GM23338 (cell line): ENCODE results near the gene TAF1A. TPM values are rescaled to one million over a fixed set of nuclear protein-coding genes. Genes with fewer than 3 reads are reported as not detected.

Source experiments
- ATAC-seq: fragments of 200-7000 bp; cut with Tn5 transposase; 3 replicates; pipeline ENCODE4 v1.9.1; 2020
- DNase-seq: peaks from one replicate; pipeline ENCODE4 v3.0.0-alpha.2; 2015; ENCODE audit warnings: low spot score
- H2AFZ ChIP-seq: fragments of 200-600 bp; sonication (generic); 2 replicates; pipeline ENCODE4 v1.8.0; 2016; ENCODE audit warnings: antibody characterized with exemption, mild to moderate bottlenecking, moderate library complexity
- H3F3A ChIP-seq: fragments of 200-600 bp; sonication (generic); replicated peaks from 2 replicates; pipeline ENCODE4 v1.8.0; 2017; ENCODE audit warnings: antibody characterized with exemption, mixed run types, low read depth
- H3K27ac ChIP-seq: fragments of 200-600 bp; sonication (generic); 2 replicates; pipeline ENCODE4 v1.6.1; 2016; ENCODE audit warnings: low read depth
- H3K27me3 ChIP-seq: fragments of 200-600 bp; sonication (generic); 2 replicates; pipeline ENCODE4 v1.8.0; 2016; ENCODE audit warnings: mild to moderate bottlenecking, mixed run types, moderate library complexity; ENCODE audit not compliant: insufficient read depth
- H3K36me3 ChIP-seq: fragments of 200-600 bp; sonication (generic); 2 replicates; pipeline ENCODE4 v1.8.0; 2016; ENCODE audit warnings: mild to moderate bottlenecking; ENCODE audit not compliant: insufficient read depth
- H3K4me1 ChIP-seq: fragments of 200-600 bp; sonication (generic); 2 replicates; pipeline ENCODE4 v1.8.0; 2016; ENCODE audit warnings: mild to moderate bottlenecking, moderate library complexity; ENCODE audit not compliant: insufficient read depth
- H3K4me2 ChIP-seq: fragments of 200-600 bp; sonication (generic); 2 replicates; pipeline ENCODE4 v1.7.1; 2017; ENCODE audit warnings: mixed run types
- H3K4me3 ChIP-seq: fragments of 200-600 bp; sonication (generic); 2 replicates; pipeline ENCODE4 v1.6.1; 2016; ENCODE audit warnings: mixed run types
- H3K79me2 ChIP-seq: fragments of 200-600 bp; sonication (generic); replicated peaks from 2 replicates; pipeline ENCODE4 v1.8.0; 2017; ENCODE audit warnings: mild to moderate bottlenecking; ENCODE audit not compliant: insufficient read depth
- H3K9me2 ChIP-seq: fragments of 200-600 bp; sonication (generic); 2 replicates; pipeline ENCODE4 v1.8.0; 2017; ENCODE audit not compliant: insufficient read depth
- H4K20me1 ChIP-seq: fragments of 200-600 bp; sonication (generic); replicated peaks from 2 replicates; pipeline ENCODE4 v1.8.0; 2017; ENCODE audit warnings: mild to moderate bottlenecking; ENCODE audit not compliant: insufficient read depth
- H3K27ac Mint-ChIP-seq: 2 replicates; pipeline ENCODE4 v1.8.0; 2020; ENCODE audit warnings: inconsistent platforms, mild to moderate bottlenecking, moderate library complexity, mixed read lengths
- H3K27me3 Mint-ChIP-seq: 3 replicates; pipeline ENCODE4 v1.8.0; 2022; ENCODE audit warnings: low read depth, mild to moderate bottlenecking, moderate library complexity, mixed read lengths, inconsistent platforms; ENCODE audit not compliant: insufficient read depth, poor library complexity
- H3K36me3 Mint-ChIP-seq: 3 replicates; pipeline ENCODE4 v1.8.0; 2021; ENCODE audit warnings: low read depth, mild to moderate bottlenecking, inconsistent platforms, moderate library complexity, mixed read lengths
- H3K4me1 Mint-ChIP-seq: 3 replicates; pipeline ENCODE4 v1.8.0; 2020; ENCODE audit warnings: mild to moderate bottlenecking, inconsistent platforms, mixed read lengths
- H3K4me3 Mint-ChIP-seq: 3 replicates; pipeline ENCODE4 v1.8.0; 2021; ENCODE audit warnings: moderate library complexity, mild to moderate bottlenecking, inconsistent platforms, mixed read lengths
- H3K9me3 Mint-ChIP-seq: 3 replicates; pipeline ENCODE4 v1.8.0; 2020; ENCODE audit warnings: moderate library complexity, mild to moderate bottlenecking, inconsistent platforms, mixed read lengths
- CREB1 ChIP-seq: fragments of 250-450 bp; sonication (Bioruptor Pico); IDR thresholded peaks from 2 replicates; pipeline ENCODE4 v1.5.0; 2020; ENCODE audit warnings: low read depth, mild to moderate bottlenecking, moderate library complexity
- EZH2 ChIP-seq: fragments of 200-600 bp; sonication (generic); IDR thresholded peaks from one replicate; pipeline ENCODE4 v1.8.0; 2017; ENCODE audit warnings: antibody characterized with exemption, mild to moderate bottlenecking, low read depth; ENCODE audit not compliant: unreplicated experiment
- EZH2phosphoT487 ChIP-seq: fragments of 200-600 bp; sonication (generic); IDR thresholded peaks from one replicate; pipeline ENCODE4 v1.8.1; 2018; ENCODE audit warnings: antibody characterized with exemption; ENCODE audit not compliant: unreplicated experiment
- JUNB ChIP-seq: IDR thresholded peaks from one replicate; pipeline ENCODE4 v1.6.1; 2016; ENCODE audit warnings: antibody characterized with exemption; ENCODE audit not compliant: unreplicated experiment
- NANOG ChIP-seq: IDR thresholded peaks from 2 replicates; pipeline ENCODE4 v1.6.1; 2016; ENCODE audit warnings: antibody characterized with exemption, borderline replicate concordance
- POLR2AphosphoS5 ChIP-seq: IDR thresholded peaks from 2 replicates; pipeline ENCODE4 v1.6.1; 2016; ENCODE audit warnings: antibody characterized with exemption, low read depth
- STAT1 ChIP-seq: IDR thresholded peaks from one replicate; pipeline ENCODE4 v1.6.1; 2016; ENCODE audit warnings: antibody characterized with exemption; ENCODE audit not compliant: unreplicated experiment
- ZNF331 ChIP-seq: fragments of 250-450 bp; sonication (Bioruptor Pico); IDR thresholded peaks from 2 replicates; pipeline ENCODE4 v1.5.0; 2020; ENCODE audit warnings: low read depth, mild to moderate bottlenecking, moderate library complexity
- polyA plus RNA-seq: library from polyadenylated mRNA; unstranded; fragments of >200 nt; fragmentation: Nextera tagmentation; extraction: Ambion mirVana; gene quantifications from 2 replicates; pipeline ENCODE4 v1.2.1, GENCODE V29; 2016
- total RNA-seq: library from RNA; depleted of rRNA; stranded (reverse); fragments of >200 nt; shearing (Covaris generic); gene quantifications from 2 replicates; pipeline ENCODE4 v1.2.3, GENCODE V29; 2014
- TF ChIP-seq, protein P1 (sequence below), 2 experiments: fragments of 200-600 bp in 1 of 2; sonication (generic) in 1 of 2; conservative IDR thresholded peaks; 2 replicates each; pipeline versions ENCODE4 v1.5.1 to v1.6.1; 2016 to 2017; ENCODE audit warnings: antibody characterized with exemption in 2 of 2, low read depth in 2 of 2, mild to moderate bottlenecking in 2 of 2, moderate library complexity in 1 of 2
- TF ChIP-seq, protein P2 (sequence below): fragments of 250-450 bp; sonication (Bioruptor Pico); IDR thresholded peaks from 2 replicates; pipeline ENCODE4 v1.5.0; 2020; ENCODE audit warnings: mild to moderate bottlenecking, moderate library complexity

Gene TAF1A
- total and polyA plus RNA-seq, 2 experiments from 2014 or later, result 5.5 to 13.3 TPM

DNA sequence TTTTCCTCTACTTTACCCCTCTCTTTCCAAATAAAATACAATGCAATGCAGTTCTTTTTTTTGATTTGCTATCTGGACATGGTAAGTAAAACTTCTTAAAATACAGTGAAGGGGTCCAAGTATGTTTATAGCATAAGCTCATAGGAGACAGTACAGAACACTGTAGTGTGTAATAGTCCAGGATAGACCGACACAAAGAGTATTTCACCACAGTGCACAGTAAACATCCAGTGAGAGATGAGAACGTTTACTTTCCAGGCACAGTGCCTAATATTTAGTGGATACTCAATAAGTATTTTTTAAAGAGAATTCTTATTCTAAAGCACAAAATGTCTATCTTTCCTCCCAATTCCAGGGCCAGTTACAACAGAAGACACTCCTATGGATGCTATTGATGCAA is 43.0 kb upstream of the TAF1A start:
- peaks cover 43% of the 10 kb centered on the region for H3K36me3 ChIP-seq

More for the DNA sequence above, 43.0 kb upstream of the TAF1A start:
- Histone ChIP-seq H3K4me1 (no peaks in the 10 kb centered on the region), H3K4me3 (no peak overlapping the region), H3F3A (no peaks in the 10 kb centered on the region), H3K79me2 (no peaks in the 10 kb centered on the region), H3K27me3 (no peaks in the 10 kb centered on the region), H4K20me1 (peaks cover 9% of the 10 kb centered on the region), H3K9me2 (no peaks in the 10 kb centered on the region), H2AFZ (no peak overlapping the region), H3K4me2 (no peak overlapping the region), H3K27ac (no peak overlapping the region)
- TF ChIP-seq EZH2, result no peak
- TF ChIP-seq, protein P1, sequence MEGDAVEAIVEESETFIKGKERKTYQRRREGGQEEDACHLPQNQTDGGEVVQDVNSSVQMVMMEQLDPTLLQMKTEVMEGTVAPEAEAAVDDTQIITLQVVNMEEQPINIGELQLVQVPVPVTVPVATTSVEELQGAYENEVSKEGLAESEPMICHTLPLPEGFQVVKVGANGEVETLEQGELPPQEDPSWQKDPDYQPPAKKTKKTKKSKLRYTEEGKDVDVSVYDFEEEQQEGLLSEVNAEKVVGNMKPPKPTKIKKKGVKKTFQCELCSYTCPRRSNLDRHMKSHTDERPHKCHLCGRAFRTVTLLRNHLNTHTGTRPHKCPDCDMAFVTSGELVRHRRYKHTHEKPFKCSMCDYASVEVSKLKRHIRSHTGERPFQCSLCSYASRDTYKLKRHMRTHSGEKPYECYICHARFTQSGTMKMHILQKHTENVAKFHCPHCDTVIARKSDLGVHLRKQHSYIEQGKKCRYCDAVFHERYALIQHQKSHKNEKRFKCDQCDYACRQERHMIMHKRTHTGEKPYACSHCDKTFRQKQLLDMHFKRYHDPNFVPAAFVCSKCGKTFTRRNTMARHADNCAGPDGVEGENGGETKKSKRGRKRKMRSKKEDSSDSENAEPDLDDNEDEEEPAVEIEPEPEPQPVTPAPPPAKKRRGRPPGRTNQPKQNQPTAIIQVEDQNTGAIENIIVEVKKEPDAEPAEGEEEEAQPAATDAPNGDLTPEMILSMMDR (conservative IDR thresholded peaks at IDR 0.05; ENCODE audit: low read depth in 2 of 2), result no peak
- TF ChIP-seq STAT1, result no peak
- TF ChIP-seq EZH2phosphoT487, result no peak
- TF ChIP-seq JUNB, result no peak
- TF ChIP-seq, protein P2, sequence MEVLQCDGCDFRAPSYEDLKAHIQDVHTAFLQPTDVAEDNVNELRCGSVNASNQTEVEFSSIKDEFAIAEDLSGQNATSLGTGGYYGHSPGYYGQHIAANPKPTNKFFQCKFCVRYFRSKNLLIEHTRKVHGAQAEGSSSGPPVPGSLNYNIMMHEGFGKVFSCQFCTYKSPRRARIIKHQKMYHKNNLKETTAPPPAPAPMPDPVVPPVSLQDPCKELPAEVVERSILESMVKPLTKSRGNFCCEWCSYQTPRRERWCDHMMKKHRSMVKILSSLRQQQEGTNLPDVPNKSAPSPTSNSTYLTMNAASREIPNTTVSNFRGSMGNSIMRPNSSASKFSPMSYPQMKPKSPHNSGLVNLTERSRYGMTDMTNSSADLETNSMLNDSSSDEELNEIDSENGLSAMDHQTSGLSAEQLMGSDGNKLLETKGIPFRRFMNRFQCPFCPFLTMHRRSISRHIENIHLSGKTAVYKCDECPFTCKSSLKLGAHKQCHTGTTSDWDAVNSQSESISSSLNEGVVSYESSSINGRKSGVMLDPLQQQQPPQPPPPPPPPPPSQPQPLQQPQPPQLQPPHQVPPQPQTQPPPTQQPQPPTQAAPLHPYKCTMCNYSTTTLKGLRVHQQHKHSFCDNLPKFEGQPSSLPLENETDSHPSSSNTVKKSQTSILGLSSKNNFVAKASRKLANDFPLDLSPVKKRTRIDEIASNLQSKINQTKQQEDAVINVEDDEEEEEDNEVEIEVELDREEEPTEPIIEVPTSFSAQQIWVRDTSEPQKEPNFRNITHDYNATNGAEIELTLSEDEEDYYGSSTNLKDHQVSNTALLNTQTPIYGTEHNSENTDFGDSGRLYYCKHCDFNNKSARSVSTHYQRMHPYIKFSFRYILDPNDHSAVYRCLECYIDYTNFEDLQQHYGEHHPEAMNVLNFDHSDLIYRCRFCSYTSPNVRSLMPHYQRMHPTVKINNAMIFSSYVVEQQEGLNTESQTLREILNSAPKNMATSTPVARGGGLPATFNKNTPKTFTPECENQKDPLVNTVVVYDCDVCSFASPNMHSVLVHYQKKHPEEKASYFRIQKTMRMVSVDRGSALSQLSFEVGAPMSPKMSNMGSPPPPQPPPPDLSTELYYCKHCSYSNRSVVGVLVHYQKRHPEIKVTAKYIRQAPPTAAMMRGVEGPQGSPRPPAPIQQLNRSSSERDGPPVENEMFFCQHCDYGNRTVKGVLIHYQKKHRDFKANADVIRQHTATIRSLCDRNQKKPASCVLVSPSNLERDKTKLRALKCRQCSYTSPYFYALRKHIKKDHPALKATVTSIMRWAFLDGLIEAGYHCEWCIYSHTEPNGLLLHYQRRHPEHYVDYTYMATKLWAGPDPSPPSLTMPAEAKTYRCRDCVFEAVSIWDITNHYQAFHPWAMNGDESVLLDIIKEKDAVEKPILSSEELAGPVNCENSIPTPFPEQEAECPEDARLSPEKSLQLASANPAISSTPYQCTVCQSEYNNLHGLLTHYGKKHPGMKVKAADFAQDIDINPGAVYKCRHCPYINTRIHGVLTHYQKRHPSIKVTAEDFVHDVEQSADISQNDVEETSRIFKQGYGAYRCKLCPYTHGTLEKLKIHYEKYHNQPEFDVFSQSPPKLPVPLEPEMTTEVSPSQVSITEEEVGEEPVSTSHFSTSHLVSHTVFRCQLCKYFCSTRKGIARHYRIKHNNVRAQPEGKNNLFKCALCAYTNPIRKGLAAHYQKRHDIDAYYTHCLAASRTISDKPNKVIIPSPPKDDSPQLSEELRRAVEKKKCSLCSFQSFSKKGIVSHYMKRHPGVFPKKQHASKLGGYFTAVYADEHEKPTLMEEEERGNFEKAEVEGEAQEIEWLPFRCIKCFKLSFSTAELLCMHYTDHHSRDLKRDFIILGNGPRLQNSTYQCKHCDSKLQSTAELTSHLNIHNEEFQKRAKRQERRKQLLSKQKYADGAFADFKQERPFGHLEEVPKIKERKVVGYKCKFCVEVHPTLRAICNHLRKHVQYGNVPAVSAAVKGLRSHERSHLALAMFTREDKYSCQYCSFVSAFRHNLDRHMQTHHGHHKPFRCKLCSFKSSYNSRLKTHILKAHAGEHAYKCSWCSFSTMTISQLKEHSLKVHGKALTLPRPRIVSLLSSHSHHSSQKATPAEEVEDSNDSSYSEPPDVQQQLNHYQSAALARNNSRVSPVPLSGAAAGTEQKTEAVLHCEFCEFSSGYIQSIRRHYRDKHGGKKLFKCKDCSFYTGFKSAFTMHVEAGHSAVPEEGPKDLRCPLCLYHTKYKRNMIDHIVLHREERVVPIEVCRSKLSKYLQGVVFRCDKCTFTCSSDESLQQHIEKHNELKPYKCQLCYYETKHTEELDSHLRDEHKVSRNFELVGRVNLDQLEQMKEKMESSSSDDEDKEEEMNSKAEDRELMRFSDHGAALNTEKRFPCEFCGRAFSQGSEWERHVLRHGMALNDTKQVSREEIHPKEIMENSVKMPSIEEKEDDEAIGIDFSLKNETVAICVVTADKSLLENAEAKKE (CRISPR knock-in tag), result no peak
- TF ChIP-seq ZNF331 (CRISPR knock-in tag), result no peak
- TF ChIP-seq NANOG, result no peak
- no peak for TF ChIP-seq CREB1
- TF ChIP-seq POLR2AphosphoS5, result no peak
- Mint-ChIP-seq H3K27me3 (no peaks in the 10 kb centered on the region), H3K36me3 (peaks cover 58% of the 10 kb centered on the region), H3K9me3 (no peaks in the 10 kb centered on the region; the same call in 2 of the 3 replicates), H3K4me3 (no peak overlapping the region), H3K4me1 (no peaks in the 10 kb centered on the region), H3K27ac (no peak overlapping the region)
- ATAC-seq (no peak), DNase-seq (no peak)
